GM19025 (cell line): ENCODE measurements around the gene ROBO1.
"Not testable (repeated sequence)": the region's sequence is repeated elsewhere in the genome, so short reads cannot be mapped to it uniquely, and the experiment has no call there.

ENCODE experiments used
- ATAC-seq: cut with Tn5 transposase; IDR thresholded peaks from one replicate; pipeline ENCODE4 v1.9.1; 2021; ENCODE audit warnings: mild to moderate bottlenecking, low read depth, moderate library complexity; ENCODE audit not compliant: unreplicated experiment

Gene ROBO1

DNA sequence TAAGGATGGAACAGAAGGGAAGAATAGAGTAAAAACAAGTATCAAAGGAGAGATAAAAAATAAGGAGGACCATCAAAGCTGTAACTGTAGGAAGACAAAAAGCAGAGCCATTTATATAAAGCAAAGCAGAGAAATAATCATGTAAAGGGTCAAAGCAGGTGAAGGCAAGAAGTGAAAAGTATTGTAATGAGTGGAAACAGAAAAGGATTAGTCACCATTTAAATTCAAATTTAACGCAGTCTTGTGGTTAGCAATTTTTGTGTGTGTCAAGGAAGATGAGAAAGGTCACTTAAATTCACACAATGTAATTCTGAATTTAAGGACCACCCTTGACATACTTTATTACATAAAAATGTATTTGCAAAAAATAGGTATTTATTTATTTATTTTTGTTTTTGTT lies 567.8 kb downstream of the ROBO1 start:
- ATAC-seq: no peak

DNA sequence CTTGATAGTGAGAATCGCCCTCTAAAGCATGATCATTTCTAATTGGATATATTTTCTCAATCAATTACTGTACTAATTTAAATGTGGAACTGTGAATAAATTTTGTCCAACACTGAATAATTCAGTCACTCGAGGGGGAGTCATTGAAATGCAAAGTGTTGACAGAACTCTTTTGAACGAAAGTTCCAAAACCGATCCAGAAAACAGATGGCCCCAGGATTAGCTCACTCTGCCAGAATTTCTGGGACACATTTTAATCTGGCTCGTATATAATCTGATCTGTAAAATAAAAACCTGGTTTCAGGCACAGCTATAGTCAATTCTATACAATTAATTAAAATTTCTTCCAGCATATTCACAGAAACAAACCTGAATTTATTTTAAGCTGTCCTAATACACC lies 580.4 kb downstream of the ROBO1 start:
- ATAC-seq: no peak

DNA sequence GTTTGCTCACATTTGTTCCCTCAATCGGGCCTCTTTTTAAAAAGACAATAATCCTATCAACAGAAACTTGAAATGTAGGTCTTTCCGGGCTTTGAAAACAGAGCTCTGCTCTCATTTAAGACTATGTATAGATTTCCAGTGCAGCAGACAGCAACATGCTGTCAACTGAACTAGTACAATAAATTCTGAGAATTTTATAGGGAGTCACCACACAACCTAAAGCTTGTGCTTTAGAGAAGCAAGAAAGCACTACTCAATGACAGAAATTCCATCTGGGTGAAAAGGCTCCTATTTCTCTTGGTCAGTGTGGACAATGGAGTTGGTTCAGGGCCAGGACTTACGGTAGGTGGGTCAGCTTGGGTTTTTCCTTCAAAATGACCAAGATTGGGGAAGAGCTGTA lies 583.5 kb downstream of the ROBO1 start:
- ATAC-seq: no peak

GRCh38 chr3:79183496-79183895 lies 584.3 kb downstream of the ROBO1 start:
- no peak for ATAC-seq

DNA sequence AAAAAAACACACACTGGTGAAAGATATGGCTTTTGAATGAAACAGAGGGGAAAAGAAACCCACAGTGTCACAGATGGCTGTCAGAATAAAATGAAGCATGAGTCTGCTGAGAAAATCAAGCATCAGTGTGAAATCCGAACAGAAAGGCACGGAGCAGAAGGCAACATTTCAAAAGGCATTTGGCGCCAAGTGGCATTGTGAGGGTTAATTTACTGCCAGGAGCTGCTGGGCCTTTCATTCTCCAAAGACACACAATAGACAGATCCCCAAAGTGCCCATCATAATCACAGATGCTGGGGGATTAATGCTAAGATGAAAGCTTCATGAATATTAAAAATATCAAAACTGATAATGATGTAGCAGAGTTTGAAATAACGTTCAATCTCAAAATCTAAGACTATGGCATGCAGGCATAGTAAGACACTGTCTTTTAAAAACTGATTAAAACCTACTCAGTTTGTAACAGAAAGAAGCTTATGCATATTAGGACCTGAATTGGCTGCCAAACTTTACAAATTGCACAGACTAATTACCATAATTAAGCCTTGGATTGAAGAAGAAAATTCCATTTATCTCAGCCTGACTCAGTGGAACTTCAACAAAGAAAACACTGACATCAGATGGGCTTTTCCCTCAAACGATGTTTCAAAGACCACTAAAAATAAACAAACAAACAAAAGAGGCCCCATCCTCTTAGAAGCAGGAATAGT lies 589.2 kb downstream of the ROBO1 start:
- ATAC-seq: no peak

GRCh38 chr3:79175870-79176269 lies 591.9 kb downstream of the ROBO1 start:
- no peak for ATAC-seq

GRCh38 chr3:79173259-79173658 lies 594.5 kb downstream of the ROBO1 start:
- not testable (repeated sequence) for ATAC-seq

DNA sequence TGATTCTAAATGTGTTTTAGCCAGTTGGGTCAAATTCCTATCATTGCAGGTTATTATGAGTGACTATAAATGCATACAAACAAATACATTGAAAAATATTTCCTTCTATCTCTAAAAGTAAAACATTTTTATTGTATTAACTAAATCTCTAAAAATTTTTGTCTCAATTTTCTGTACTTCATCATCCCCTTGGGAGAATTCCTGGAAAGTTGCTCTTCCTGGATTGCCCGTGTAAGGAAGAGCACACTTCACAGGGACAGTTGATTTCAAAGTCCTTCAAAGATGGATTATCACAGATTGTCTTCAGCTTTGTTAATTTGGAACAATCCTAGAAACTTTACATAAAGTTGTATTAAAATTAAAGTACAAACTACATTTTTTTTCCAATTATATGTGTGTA lies 595.6 kb downstream of the ROBO1 start:
- no peak for ATAC-seq

GRCh38 chr3:79170021-79170420 lies 597.8 kb downstream of the ROBO1 start:
- no peak for ATAC-seq

DNA sequence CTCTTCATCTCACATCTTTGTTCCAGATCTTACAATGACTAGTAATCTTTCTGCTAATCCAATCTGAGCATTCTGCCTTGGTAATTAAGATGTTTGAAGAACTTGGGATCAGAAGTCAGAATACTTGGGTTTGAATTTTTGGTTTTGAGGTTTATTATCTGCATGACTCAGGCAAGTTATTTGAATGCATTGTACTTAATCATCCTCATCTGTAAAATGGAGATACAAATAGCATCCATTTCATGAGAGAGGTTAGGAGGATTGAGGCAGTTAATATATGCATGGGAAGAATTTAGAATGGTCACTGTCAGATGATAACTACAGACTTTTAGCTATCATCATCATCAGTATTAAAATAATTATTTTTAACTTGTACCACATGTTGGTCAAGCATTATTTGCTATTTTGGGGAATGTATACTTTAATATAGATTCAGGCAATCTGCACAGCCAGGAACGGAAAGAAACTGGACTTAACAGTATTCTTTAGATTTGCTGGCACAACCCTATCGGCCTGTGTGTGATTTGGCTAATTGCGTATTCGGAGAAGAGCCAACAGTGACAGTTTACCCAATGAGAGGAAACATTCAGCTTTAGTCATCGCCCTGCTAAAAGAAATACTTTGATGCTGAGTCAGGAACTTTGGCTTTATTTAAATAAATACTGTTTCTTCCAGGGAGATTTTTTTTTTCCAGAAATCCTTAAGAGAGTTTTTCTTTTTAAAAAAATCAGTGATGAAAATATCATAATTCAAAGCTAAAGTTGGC lies 600.0 kb downstream of the ROBO1 start:
- ATAC-seq: no peak

GRCh38 chr3:79162653-79163052 lies 605.1 kb downstream of the ROBO1 start:
- ATAC-seq: no peak

- no peak for ATAC-seq
Observed at GRCh38 chr3:79161941-79162340, 605.9 kb downstream of the ROBO1 start.

GRCh38 chr3:79160421-79160820 lies 607.4 kb downstream of the ROBO1 start:
- no peak for ATAC-seq

DNA sequence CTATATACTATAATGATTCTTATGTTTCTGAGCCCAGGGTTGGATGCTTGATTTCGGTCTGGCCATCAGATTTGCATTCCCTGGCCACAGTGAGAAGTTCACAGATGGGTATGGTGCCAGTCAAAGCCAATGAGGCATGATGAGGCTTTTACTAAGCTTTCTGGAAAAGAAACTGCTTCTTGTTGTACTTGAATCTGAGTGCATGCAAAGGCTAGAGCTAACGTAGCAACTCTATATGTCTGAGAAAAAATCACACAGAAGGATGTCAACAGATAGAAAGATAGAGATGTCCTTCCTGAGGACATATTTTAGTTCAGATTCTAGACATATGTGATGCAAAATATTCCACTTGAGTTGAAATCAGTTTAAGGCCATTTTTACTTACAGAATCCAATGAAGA lies 608.1 kb downstream of the ROBO1 start:
- no peak for ATAC-seq

DNA sequence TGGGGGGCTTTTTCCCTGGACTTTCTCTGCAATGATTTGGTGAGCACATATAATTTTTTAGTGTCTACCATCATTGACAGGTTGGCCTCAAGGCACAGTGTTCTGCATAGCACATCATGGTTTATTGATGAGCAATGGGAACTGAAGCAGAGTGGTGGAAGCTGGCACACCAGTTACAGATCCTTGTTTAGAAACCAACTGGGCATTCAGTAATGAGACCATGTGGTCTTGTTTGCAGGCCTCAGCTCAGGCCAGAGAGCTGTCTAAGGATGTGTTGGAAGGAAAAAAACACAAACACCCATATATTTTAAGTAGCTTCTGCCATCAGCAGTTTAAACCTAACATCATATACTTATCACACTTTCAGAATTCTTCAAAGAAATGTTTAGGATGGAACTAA lies 610.6 kb downstream of the ROBO1 start:
- ATAC-seq: no peak

DNA sequence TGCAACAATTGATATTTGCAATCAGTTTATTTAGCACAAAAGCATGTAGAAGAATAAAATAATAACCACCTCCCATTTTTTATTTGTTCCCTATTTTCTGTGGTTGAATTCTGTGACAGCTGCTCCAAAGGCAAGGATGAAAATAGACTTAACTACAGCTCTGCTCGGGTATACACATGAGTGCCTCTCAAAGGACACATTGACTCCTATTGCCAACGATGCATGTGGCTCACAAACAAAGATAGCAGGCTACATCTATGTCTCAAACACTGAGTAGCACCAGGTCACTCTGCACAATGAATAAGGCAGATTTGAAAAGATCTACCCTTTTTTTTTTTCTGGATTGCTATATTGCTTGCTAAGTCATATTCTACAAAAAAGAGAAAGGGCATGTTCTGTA lies 612.9 kb downstream of the ROBO1 start:
- no peak for ATAC-seq

- no peak for ATAC-seq
Observed at GRCh38 chr3:79148786-79149185, 619.0 kb downstream of the ROBO1 start.

GRCh38 chr3:79146024-79146423 lies 621.8 kb downstream of the ROBO1 start:
- ATAC-seq: no peak

DNA sequence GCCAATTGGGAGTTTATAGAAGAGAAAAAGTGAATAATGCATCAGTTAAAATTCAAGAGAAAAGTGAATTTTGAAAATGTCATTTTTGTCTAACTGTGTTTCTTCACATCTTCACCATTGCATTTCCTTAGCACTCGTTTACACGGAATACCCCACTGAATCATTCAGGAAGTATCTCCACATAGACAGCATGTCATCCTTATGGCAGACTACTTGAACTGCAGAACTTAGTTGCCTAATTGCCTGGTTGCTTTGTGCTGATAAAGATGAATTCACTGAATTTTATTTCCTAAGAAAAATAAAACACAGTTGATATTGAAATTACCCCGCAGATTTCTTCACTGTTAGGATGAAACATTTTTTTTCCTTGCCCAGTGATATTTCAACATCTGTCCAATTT lies 627.1 kb downstream of the ROBO1 start:
- ATAC-seq: no peak

DNA sequence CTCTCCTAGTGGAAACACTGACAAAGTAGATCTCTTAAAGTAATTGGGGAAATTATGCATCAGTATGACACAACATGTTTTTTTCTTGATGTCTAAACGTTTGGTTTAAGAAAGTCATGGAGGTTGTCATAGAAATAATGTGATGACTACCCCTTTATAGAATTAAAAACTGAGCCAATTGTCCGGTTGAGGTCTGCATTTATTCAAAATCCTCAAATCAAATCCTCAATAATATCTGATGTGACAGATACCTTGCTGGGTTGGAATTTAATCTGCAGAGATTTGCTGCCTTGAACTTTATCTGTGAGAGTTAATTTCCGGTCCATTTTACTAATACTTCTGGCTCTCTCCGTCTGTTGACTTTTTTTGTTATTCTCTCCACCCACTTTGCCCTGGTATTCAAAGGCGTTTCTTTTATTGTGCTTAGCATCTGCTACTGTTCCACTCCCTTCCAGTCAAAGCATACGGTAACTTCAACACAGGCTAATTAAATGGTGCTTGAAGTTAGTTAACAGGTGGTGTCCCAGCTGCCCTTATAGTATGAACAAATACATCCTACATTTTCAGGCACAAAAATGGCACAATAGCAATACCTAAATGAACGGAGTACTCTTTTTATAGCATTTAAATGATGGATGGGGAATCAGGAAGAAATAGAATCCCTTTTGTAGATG lies 628.3 kb downstream of the ROBO1 start:
- no peak for ATAC-seq

GRCh38 chr3:79125313-79125984 lies 642.3 kb downstream of the ROBO1 start:
- ATAC-seq: no peak
